Natural killer cell (primary cell): Measurements from ENCODE around the gene SLAMF9. TPM values are rescaled to one million over a fixed set of nuclear protein-coding genes. Genes with fewer than 3 reads are reported as not detected.

Experiments used
- ATAC-seq, 3 donors: fragments of 150-1000 bp in 2 of 3; fragments of 200-7000 bp in 1 of 3; cut with Tn5 transposase; 1 replicate in 1 of 3; 2 replicates in 2 of 3; pipeline ENCODE4 v1.10.0; 2021; ENCODE audit warnings: mild to moderate bottlenecking in 2 of 3, moderate library complexity in 2 of 3
- DNase-seq, 2 donors: peaks; one replicate each; pipeline versions ENCODE4 v3.0.0 to v3.0.0-alpha.2; 2013 to 2021; ENCODE audit warnings: mixed read lengths in 1 of 2
- H3K27ac ChIP-seq: one replicate; pipeline ENCODE4 v1.5.1; 2013; ENCODE audit warnings: mild to moderate bottlenecking, low read length
- H3K27me3 ChIP-seq: one replicate; pipeline ENCODE4 v1.6.1; 2013; ENCODE audit warnings: low read length; ENCODE audit not compliant: control insufficient read depth, insufficient read depth
- H3K36me3 ChIP-seq: one replicate; pipeline ENCODE4 v1.6.1; 2013; ENCODE audit warnings: low read length; ENCODE audit not compliant: control insufficient read depth, insufficient read depth
- H3K4me1 ChIP-seq: one replicate; pipeline ENCODE4 v1.6.1; 2013; ENCODE audit warnings: low read length; ENCODE audit not compliant: control insufficient read depth, insufficient read depth
- H3K4me3 ChIP-seq: one replicate; pipeline ENCODE4 v1.5.1; 2013; ENCODE audit warnings: low read length
- H3K9me3 ChIP-seq: one replicate; pipeline ENCODE4 v1.6.1; 2013; ENCODE audit warnings: low read length; ENCODE audit not compliant: control insufficient read depth, insufficient read depth
- H3K27ac Mint-ChIP-seq, 2 donors: one replicate each; pipeline ENCODE4 v1.8.0; 2022; ENCODE audit warnings: mild to moderate bottlenecking in 2 of 2, mixed read lengths in 2 of 2, moderate library complexity in 1 of 2
- H3K27me3 Mint-ChIP-seq, 2 donors: one replicate each; pipeline ENCODE4 v1.8.0; 2022; ENCODE audit warnings: low read depth in 2 of 2, mixed read lengths in 2 of 2
- H3K36me3 Mint-ChIP-seq: one replicate; pipeline ENCODE4 v1.8.0; 2022; ENCODE audit warnings: mixed read lengths
- H3K4me1 Mint-ChIP-seq, 2 donors: one replicate each; pipeline ENCODE4 v1.8.0; 2022; ENCODE audit warnings: mixed read lengths in 2 of 2
- H3K4me3 Mint-ChIP-seq: one replicate; pipeline ENCODE4 v1.8.0; 2022; ENCODE audit warnings: mild to moderate bottlenecking, moderate library complexity, mixed read lengths
- H3K9me3 Mint-ChIP-seq, 2 donors: one replicate each; pipeline ENCODE4 v1.8.0; 2022; ENCODE audit warnings: mixed read lengths in 2 of 2
- CTCF ChIP-seq: fragments of 200-600 bp; IDR thresholded peaks from one replicate; pipeline ENCODE4 v1.8.0; 2022; ENCODE audit warnings: antibody characterized with exemption
- WGBS: methylation state at CpG from one replicate; pipeline ENCODE4 v1.1.7; 2013; ENCODE audit warnings: missing lambda C conversion rate; ENCODE audit not compliant: insufficient coverage; 5-methylcytosine and 5-hydroxymethylcytosine counted together
- intact Hi-C: fragments of 100-400 bp; cut with micrococcal nuclease; formaldehyde crosslinking; loops from one replicate; pipeline ENCODE4 v1.14.2; 2022
- total RNA-seq, 4 donors: library from RNA; stranded (reverse); fragments of 120-200 nt in 1 of 4; gene quantifications; one replicate each; pipeline versions ENCODE4 v1.2.3 to v1.2.4, GENCODE V29; 2013 to 2022

Gene SLAMF9
- total RNA-seq, 3 donors from 2014 or later (not counting 1 experiment from before 2014, with no cell fraction given) = not detected

- TF ChIP-seq CTCF = no peak
- intact Hi-C loops = loop anchor here (10.0 kb wide), 1 partner anchor 441 kb away; no protein-coding TSS in a partner anchor
Measured at GRCh38 chr1:159933347-159933746, 20.7 kb downstream of the SLAMF9 start.

GRCh38 chr1:159932296-159933285 lies 21.4 kb downstream of the SLAMF9 start:
- H3K27me3 ChIP-seq = no peaks in the 10 kb centered on the region
- no peaks in the 10 kb centered on the region for H3K9me3 ChIP-seq
- H3K4me1 ChIP-seq = peaks cover 17% of the 10 kb centered on the region
- H3K27me3 Mint-ChIP-seq = peaks cover 10 to 18% of the 10 kb centered on the region in 2 donors
- no peaks in the 10 kb centered on the region for H3K9me3 Mint-ChIP-seq
- H3K4me1 Mint-ChIP-seq = peaks cover 0 to 7% of the 10 kb centered on the region in 2 donors
- H3K27ac ChIP-seq = no peak overlapping the region
- no peak overlapping the region for H3K4me3 ChIP-seq
- DNase-seq = no peak
- no peak for ATAC-seq
- 89% methylated on average over 16 of the region's 16 CpGs for WGBS
- H3K27ac Mint-ChIP-seq = no peak overlapping the region
- TF ChIP-seq CTCF = no peak
- no peak overlapping the region for H3K4me3 Mint-ChIP-seq
- intact Hi-C loops = loop anchor here (10.0 kb wide), 1 partner anchor 442 kb away; no protein-coding TSS in a partner anchor
- no peaks in the 10 kb centered on the region for H3K36me3 Mint-ChIP-seq
- no peaks in the 10 kb centered on the region for H3K36me3 ChIP-seq

More at GRCh38 chr1:159933347-159933746, 20.7 kb downstream of the SLAMF9 start:
- Histone ChIP-seq H3K36me3 (no peaks in the 10 kb centered on the region), H3K9me3 (no peaks in the 10 kb centered on the region), H3K27ac (no peak overlapping the region), H3K4me3 (no peak overlapping the region), H3K4me1 (peaks cover 24% of the 10 kb centered on the region), H3K27me3 (no peaks in the 10 kb centered on the region)
- Mint-ChIP-seq H3K4me3 (no peak overlapping the region), H3K27ac (no peak overlapping the region), H3K27me3 (peaks cover 10 to 18% of the 10 kb centered on the region in 2 donors), H3K36me3 (no peaks in the 10 kb centered on the region), H3K9me3 (no peaks in the 10 kb centered on the region), H3K4me1 (peaks cover 0 to 7% of the 10 kb centered on the region in 2 donors)
- DNase-seq (no peak), ATAC-seq (no peak)
- 81% methylated on average over 4 of the region's 4 CpGs for WGBS

GRCh38 chr1:159931795-159932173 lies 22.3 kb downstream of the SLAMF9 start:
- no peak overlapping the region for H3K27ac ChIP-seq
- no peak overlapping the region for H3K27ac Mint-ChIP-seq
- H3K27me3 ChIP-seq = no peaks in the 10 kb centered on the region
- H3K9me3 Mint-ChIP-seq = no peaks in the 10 kb centered on the region
- no peaks in the 10 kb centered on the region for H3K36me3 ChIP-seq
- H3K4me1 Mint-ChIP-seq = peaks cover 0 to 10% of the 10 kb centered on the region in 2 donors
- 90% methylated on average over 3 of the region's 3 CpGs for WGBS
- ATAC-seq (no peak), DNase-seq (no peak)
- peaks cover 9% of the 10 kb centered on the region for H3K4me1 ChIP-seq
- no peak overlapping the region for H3K4me3 ChIP-seq
- no peaks in the 10 kb centered on the region for H3K36me3 Mint-ChIP-seq
- no peak overlapping the region for H3K4me3 Mint-ChIP-seq
- intact Hi-C loops = loop anchor here (10.0 kb wide), 1 partner anchor 443 kb away; no protein-coding TSS in a partner anchor
- TF ChIP-seq CTCF = no peak
- H3K27me3 Mint-ChIP-seq = peaks cover 10 to 18% of the 10 kb centered on the region in 2 donors
- no peaks in the 10 kb centered on the region for H3K9me3 ChIP-seq
